Measurements from ENCODE around the gene SDF2. TPM values are rescaled to one million over a fixed set of nuclear protein-coding genes. Genes with fewer than 3 reads are reported as not detected.

The SDF2 gene
- total RNA-seq, 4 donors from 2014 or later = 36.6 to 47.4 (median 38.0) TPM

DNA sequence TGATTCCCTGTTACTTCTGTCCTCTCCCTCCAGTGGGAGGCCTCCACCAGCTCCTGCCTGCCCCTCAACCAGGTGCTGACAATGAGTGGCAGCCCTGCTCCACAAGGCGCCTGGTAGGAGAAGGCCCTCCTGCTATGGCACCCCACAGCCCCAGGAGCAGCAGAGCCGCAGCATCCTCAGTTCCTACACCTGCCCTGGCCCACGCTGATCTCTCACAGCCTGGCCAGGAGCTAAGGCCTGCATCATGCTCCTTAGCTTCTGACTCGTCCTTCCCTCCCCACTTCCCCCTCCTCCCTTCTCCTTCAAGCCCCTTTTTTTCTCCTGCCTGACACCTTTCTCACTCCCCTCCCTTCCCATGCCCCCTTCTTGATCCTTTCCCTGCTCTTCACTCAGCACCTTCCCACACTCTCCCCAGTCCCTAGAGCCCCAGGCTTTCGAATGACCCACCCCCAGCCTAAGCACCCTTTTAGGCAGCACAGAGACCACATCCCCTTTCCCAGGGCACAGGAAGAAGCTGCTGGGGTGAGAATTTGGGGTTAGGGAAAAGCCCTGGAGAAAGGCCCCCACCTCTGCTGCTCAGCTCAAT is 43.5 kb upstream of the SDF2 start:
- no peak for DNase-seq (ENCODE audit: low spot score in 2 of 2)
- 71 to 82% methylated on average over 5 of the region's 5 CpGs for WGBS, 2 donors
- TF ChIP-seq, protein P1, sequence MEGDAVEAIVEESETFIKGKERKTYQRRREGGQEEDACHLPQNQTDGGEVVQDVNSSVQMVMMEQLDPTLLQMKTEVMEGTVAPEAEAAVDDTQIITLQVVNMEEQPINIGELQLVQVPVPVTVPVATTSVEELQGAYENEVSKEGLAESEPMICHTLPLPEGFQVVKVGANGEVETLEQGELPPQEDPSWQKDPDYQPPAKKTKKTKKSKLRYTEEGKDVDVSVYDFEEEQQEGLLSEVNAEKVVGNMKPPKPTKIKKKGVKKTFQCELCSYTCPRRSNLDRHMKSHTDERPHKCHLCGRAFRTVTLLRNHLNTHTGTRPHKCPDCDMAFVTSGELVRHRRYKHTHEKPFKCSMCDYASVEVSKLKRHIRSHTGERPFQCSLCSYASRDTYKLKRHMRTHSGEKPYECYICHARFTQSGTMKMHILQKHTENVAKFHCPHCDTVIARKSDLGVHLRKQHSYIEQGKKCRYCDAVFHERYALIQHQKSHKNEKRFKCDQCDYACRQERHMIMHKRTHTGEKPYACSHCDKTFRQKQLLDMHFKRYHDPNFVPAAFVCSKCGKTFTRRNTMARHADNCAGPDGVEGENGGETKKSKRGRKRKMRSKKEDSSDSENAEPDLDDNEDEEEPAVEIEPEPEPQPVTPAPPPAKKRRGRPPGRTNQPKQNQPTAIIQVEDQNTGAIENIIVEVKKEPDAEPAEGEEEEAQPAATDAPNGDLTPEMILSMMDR (IDR thresholded peaks at IDR 0.05) = no peak
- no peak for TF ChIP-seq POLR2A (IDR thresholded peaks at IDR 0.05)

DNA sequence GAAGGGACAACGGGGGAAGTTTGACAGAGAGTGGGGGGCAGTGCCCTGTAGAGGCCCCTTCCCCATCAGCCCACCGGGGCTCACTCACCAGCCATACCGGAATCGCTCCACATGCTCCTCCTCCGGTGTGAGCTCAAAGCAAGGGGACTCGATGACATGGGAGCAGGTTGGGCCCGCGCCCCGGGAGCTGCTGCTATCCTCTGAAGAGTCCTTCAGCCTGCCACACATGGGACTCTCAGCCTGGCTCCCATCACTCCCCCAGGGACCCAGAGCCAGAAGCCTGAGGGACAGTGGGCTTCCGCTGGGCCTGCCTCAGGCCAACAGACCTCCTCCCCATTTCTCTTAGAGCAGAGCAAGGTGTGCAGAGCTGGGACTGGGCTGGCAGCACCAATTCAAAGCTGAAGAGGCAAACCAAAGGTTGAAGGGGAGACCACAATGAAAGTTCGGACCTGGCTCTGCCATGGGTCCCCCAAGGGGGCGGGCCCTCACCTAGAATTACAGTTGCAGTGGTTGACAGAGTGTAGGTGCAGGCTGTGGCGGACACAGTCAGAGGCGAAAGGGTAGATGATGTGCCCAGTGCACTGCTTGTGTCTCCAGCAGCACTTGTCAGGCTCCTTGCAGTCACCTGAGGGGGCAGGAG is 42.6 kb upstream of the SDF2 start:
- WGBS, 2 donors = 90 to 91% methylated on average over 12 to 14 of the region's 14 CpGs

More for the DNA sequence above, 43.5 kb upstream of the SDF2 start:
- intact Hi-C loops (cut with DNase I; ENCODE audit: low total_unique reads) = no loop called here
- no peak overlapping the region for H3K4me3 ChIP-seq (ENCODE audit: low read depth, poor library complexity, severe bottlenecking)

DNA sequence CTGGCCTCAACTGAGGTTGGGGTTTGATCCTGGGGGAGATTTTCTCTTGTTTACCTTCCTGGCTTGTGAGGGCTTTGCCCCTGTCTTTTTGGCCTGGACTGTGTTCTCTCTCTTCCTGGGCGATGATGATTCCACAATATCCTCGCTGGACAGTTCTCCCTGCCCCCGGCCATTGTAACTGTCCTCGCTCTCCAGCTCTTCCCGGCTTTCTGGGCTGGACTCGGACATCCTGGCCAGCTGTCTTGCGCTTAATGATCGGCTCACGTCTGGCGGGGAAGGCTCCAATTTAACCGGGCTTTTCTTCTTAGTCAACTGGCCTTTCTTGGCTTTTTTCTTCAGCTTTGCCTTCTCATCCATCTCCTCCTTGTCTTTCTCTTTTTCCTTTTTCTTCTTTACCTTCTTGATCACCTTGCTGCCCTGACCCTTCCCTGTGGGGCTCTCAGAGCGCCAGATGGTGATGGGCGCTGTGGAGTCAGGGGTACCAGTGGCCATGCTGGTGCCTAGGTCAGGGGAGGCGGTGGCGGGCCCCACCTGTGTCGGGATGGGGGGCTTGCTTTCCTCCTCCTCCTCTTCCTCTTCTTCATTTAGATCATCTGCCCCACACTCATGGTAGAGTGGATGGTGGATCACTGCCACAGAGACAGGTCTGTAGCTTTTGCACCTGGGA is 42.0 kb upstream of the SDF2 start:
- WGBS, 2 donors = 85 to 86% methylated on average over 16 of the region's 16 CpGs
- intact Hi-C loops (cut with DNase I; ENCODE audit: low total_unique reads) = no loop called here
- no peak for DNase-seq (ENCODE audit: low spot score in 2 of 2)
- TF ChIP-seq, protein P1 (IDR thresholded peaks at IDR 0.05) = no peak
- TF ChIP-seq POLR2A (IDR thresholded peaks at IDR 0.05) = no peak
- no peak overlapping the region for H3K4me3 ChIP-seq (ENCODE audit: low read depth, poor library complexity, severe bottlenecking)

More for the DNA sequence above, 42.6 kb upstream of the SDF2 start:
- TF ChIP-seq POLR2A (IDR thresholded peaks at IDR 0.05) = no peak
- TF ChIP-seq, protein P1 (IDR thresholded peaks at IDR 0.05) = no peak
- intact Hi-C loops (cut with DNase I; ENCODE audit: low total_unique reads) = no loop called here
- DNase-seq (ENCODE audit: low spot score in 2 of 2) = no peak
- H3K4me3 ChIP-seq (ENCODE audit: low read depth, poor library complexity, severe bottlenecking) = no peak overlapping the region

DNA sequence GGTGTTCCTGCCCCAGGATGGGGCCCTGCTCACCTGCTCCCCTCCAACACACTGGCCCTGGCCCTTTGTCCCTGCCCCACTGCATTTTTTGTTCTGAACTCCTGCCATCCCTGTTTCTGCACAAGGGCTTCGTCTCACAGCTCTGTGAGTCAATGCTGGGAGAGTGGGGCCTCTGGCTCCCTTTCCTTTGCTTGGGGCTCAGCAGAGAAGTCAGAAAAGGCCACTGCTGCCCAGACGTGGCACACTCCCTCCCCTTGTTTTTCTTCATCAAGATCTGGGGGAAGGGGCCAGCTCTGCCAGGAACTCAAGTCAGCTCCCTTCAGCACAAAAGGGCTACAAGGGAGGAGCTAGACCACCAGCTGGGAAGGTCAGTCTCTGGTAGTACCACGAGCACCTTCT is 41.0 kb upstream of the SDF2 start:
- no peak overlapping the region for H3K4me3 ChIP-seq (ENCODE audit: low read depth, poor library complexity, severe bottlenecking)
- TF ChIP-seq, protein P1 (IDR thresholded peaks at IDR 0.05) = no peak
- TF ChIP-seq POLR2A (IDR thresholded peaks at IDR 0.05) = no peak
- intact Hi-C loops (cut with DNase I; ENCODE audit: low total_unique reads) = no loop called here
- DNase-seq (ENCODE audit: low spot score in 2 of 2) = no peak
- 67 to 77% methylated on average over 3 of the region's 3 CpGs for WGBS, 2 donors

DNA sequence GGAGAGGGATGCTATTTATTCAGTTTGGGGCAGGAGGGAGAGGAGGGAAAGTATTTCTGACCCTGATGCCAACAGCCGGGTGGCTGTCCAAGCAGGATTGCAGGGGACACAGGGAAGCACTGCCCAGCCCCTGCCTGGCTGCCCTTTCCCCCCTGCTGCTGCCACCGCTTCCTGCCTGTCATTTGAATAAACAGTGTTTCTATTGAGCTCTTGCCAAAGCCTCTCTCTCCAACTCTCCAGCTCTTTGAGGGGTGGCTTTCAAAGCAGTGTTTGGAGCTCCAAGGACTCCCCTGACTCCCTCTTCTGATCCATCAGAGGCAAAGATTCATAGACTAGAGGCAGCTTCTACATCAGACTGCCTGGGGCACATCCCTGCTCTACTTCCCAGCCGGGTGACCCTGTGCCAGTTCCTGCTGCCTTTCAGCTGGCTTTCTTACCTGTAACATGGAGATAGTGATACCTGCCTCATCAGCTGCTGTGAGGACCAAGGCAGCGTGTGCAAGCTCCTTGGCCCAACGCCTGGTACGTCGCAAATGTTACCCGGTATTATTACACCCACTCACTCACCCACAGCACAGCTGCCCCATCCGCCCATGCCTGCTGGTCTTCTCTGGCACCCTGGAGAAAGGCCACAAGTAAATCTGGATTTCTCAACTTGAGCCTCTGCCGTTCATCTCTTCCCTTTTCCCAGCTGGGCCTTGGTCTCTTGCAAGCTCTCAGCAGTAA is 40.5 kb upstream of the SDF2 start:
- no peak for DNase-seq (ENCODE audit: low spot score in 2 of 2)
- WGBS, 2 donors = 63 to 71% methylated on average over 10 of the region's 10 CpGs
- H3K4me3 ChIP-seq (ENCODE audit: low read depth, poor library complexity, severe bottlenecking) = no peak overlapping the region
- TF ChIP-seq, protein P1 (IDR thresholded peaks at IDR 0.05) = no peak
- no peak for TF ChIP-seq POLR2A (IDR thresholded peaks at IDR 0.05)
- intact Hi-C loops (cut with DNase I; ENCODE audit: low total_unique reads) = no loop called here
